OCI-LY1 (cell line): ENCODE data around the gene LRRC45.

ENCODE experiments used
- CTCF ChIP-seq: fragments of 200-600 bp; sonication (generic), shearing (Covaris generic); IDR thresholded peaks from 2 replicates; pipeline ENCODE4 v1.5.1; 2017; ENCODE audit warnings: mild to moderate bottlenecking, antibody characterized with exemption, low read length, moderate library complexity, mixed read lengths
- EZH2 ChIP-seq: fragments of 200-600 bp; sonication (generic), shearing (Covaris generic); IDR thresholded peaks from 2 replicates; pipeline ENCODE4 v1.8.0; 2017; ENCODE audit warnings: borderline replicate concordance, mixed run types, mild to moderate bottlenecking, antibody characterized with exemption, low read length, moderate library complexity, mixed read lengths

DNA sequence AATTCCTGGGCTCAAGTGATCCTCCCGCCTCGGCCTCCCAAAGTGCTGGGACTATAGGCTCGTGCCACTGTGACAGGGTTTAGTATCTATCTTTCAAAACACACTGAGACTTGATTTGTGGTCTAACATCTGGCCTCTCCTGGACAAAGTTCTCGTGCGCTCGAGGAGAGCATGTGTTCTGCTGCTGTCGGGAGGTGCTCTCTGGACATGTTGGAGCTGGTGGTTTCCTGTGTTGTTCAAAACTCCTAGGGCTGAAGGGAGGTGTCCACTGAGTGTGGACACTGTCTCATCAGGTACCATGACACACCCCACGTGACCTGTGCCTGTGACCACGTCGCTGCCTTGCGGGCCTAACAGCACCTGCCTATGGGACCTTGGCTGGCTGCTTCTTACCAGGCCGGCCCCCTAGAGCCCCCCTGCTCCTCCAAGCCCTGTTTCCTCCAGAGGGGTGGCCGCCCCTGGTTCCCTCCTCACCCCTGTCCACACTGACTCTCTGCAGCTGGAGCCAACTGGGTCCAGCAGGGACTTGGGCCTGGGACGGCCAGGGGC, 22.9 kb downstream of the LRRC45 start:
- TF ChIP-seq CTCF (no peak), EZH2 (no peak)
